Esophagus (tissue), 2 donors: ENCODE measurements around the gene ITGA6. TPM values are rescaled to one million over a fixed set of nuclear protein-coding genes. Genes with fewer than 3 reads are reported as not detected.
A peak's percentile ranks its signal among the peaks of the same experiment; 100 is the strongest.

Source experiments
- H3K27ac ChIP-seq, 2 donors: one replicate each; pipeline ENCODE4 v1.5.1; 2013; ENCODE audit warnings: low read depth in 2 of 2, mild to moderate bottlenecking in 2 of 2, inconsistent platforms in 1 of 2, low read length in 1 of 2, moderate library complexity in 1 of 2
- H3K27me3 ChIP-seq, 2 donors: one replicate each; pipeline ENCODE4 v1.6.1; 2013; ENCODE audit warnings: low read length in 2 of 2, control low read depth in 1 of 2, mild to moderate bottlenecking in 1 of 2; ENCODE audit not compliant: insufficient read depth in 2 of 2, control insufficient read depth in 1 of 2
- H3K36me3 ChIP-seq, 2 donors: one replicate each; pipeline ENCODE4 v1.6.1; 2013; ENCODE audit warnings: low read length in 1 of 2; ENCODE audit not compliant: control insufficient read depth in 2 of 2, insufficient read depth in 2 of 2
- H3K4me1 ChIP-seq, 2 donors: one replicate each; pipeline ENCODE4 v1.6.1; 2013; ENCODE audit warnings: low read length in 1 of 2; ENCODE audit not compliant: control insufficient read depth in 2 of 2, insufficient read depth in 2 of 2
- H3K4me3 ChIP-seq, 2 donors: one replicate each; pipeline ENCODE4 v1.5.1; 2013; ENCODE audit warnings: low read length in 2 of 2, mild to moderate bottlenecking in 2 of 2, low read depth in 1 of 2, moderate library complexity in 1 of 2
- H3K9me3 ChIP-seq, 2 donors: one replicate each; pipeline ENCODE4 v1.6.1; 2013; ENCODE audit warnings: mild to moderate bottlenecking in 2 of 2, low read depth in 1 of 2, low read length in 1 of 2, moderate library complexity in 1 of 2; ENCODE audit not compliant: control insufficient read depth in 2 of 2, insufficient read depth in 1 of 2
- WGBS, 2 donors: extraction: QIAGEN DNeasy Blood & Tissue Kit; methylation state at CpG; one replicate each; pipeline ENCODE4 v1.1.7; 2013; 5-methylcytosine and 5-hydroxymethylcytosine counted together
- polyA plus RNA-seq, 2 donors: library from polyadenylated mRNA; stranded (reverse); fragments of 200-250 nt; gene quantifications; one replicate each; pipeline ENCODE4 v1.2.3, GENCODE V29; 2013
- donor health status: healthy with polysubstance abuse.
- donor health status: Bipolar disorder and iron deficiency.

ITGA6 gene
- polyA plus RNA-seq, 2 donors: 9.9 to 18.5 TPM

DNA sequence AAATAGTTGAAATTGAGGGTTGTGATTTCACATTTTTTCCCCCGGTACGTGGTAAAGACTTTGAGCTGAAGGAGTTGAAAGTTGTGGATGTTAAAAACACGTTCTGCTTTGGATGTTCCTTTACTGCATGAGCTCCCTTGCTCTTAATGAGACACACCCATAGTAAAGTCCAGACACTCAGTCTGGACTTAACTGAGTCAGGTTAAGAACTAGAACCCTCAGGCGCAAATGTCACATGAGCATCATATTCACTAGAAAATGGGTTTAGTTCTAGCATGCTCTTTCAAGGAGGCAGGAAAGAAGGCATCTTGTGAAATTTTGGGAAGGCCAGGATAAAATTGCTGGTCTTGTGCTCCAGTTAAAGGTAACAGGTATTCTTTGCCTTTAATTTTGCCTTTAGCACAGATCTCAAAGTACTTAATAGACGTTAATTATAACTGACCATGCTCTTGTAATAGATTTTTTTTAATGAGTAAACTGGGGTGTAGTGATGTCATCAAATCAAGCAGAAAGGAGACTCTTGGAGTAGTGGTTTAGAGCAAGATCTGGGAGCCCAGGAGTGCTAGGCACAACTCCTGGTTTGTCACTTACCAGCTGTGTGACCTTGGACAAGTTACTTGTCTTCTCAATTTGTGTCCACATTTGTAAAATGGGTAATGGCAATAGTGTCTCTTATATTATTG is 20.6 kb downstream of the ITGA6 start:
- Histone ChIP-seq H3K4me3 (no peak overlapping the region), H3K27me3 (no peaks in the 10 kb centered on the region), H3K36me3 (no peaks in the 10 kb centered on the region), H3K9me3 (no peaks in the 10 kb centered on the region), H3K4me1 (peaks cover 0 to 3% of the 10 kb centered on the region in 2 donors), H3K27ac (no peak overlapping the region)
- WGBS, 2 donors: 58 to 71% methylated on average over 5 of the region's 5 CpGs

DNA sequence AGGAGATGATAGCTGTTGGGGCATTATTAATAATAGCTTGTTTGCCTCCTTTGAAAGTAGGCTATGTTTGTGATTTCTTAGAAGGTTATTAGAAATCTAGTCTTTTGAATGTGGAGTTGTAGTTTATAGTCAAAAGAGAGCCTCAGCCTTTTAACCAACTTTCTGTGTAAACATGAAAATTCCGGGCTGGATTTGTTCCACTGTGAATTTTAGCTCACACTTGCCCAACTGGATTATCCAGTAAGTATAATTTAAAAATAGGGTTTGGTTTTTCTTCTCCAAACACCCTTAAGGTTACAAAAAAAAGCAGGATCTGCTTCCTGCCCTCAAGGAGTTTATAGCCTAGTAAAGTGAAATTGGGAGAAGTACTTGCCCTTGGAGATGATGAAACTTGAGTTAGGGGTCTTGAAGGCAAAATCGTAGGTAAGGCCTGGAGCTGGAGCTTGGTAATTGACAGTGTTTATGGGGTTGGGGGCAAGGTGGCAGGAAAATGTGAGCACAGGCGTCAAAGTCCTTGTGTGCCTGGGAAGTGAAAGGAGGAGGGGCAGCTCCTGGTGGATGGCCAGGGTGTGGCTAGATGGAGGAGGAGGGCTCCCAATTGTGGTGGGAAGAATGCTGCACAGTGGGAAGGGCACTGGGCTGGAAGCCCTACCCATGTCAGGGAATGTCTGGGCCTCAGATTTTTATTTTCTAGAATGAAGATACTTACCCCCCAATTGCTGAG is 21.3 kb downstream of the ITGA6 start:
- Histone ChIP-seq H3K36me3 (no peaks in the 10 kb centered on the region), H3K4me1 (peaks cover 0 to 3% of the 10 kb centered on the region in 2 donors), H3K27ac (no peak overlapping the region), H3K9me3 (no peaks in the 10 kb centered on the region), H3K4me3 (no peak overlapping the region), H3K27me3 (no peaks in the 10 kb centered on the region)
- 45 to 61% methylated on average over 3 of the region's 3 CpGs for WGBS, 2 donors

DNA sequence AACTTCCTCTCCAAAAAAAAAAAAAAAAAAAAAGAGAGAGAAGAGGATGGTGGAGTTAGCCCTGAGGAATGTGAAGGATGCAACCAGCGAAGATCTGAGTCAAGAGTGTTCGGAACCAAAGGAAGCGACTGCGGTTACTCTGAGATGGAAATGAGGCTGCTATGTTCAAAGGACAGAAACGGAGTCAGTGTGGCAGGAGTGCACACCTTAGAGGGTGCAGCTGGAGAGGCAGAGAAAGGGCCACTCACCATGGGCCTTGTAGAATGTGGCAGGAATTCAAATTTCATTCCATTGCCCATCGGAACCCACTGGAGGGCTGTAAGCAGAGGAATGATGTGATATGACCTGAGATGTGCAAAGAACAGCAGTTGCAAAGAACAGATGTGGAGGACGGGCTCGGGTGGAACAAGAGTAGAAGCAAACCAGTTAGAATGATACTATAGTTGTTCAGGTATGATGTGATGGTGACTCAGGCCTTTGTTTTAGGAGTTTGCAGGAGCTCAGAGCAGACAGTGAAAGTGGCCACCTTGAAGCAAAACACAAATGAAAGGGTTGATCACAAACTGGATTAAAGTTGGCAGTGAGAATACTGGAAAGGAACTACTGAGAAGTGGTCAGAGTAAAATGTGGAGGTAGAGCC is 22.6 kb downstream of the ITGA6 start:
- Histone ChIP-seq H3K4me1 (peaks cover 0 to 5% of the 10 kb centered on the region in 2 donors), H3K27ac (no peak overlapping the region), H3K27me3 (no peaks in the 10 kb centered on the region), H3K4me3 (no peak overlapping the region), H3K9me3 (no peaks in the 10 kb centered on the region), H3K36me3 (no peaks in the 10 kb centered on the region)
- WGBS, 2 donors: 83 to 87% methylated on average over 8 of the region's 8 CpGs

DNA sequence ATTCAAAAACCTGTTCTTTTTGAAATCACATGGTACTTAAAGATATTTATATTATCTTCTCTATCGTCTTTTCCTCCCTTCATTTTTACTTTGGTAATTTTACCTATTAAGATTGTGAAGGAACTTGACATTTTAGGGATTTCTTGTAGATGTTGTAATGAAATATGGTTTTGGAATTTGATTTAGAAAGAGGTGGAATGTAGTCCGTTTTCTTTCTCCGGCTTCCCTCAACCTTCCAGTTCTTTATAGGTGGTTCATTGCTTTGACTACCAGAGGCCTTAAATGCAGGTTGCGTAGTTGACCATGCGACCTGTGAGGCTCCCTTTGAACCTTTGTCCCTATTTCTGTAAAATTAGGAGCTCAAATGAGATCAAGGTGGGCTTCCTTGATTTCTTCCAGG is 24.5 kb downstream of the ITGA6 start:
- no peaks in the 10 kb centered on the region for H3K36me3 ChIP-seq
- H3K27me3 ChIP-seq: no peaks in the 10 kb centered on the region
- no peak overlapping the region for H3K27ac ChIP-seq
- no peaks in the 10 kb centered on the region for H3K9me3 ChIP-seq
- no peak overlapping the region for H3K4me3 ChIP-seq
- peaks cover 0 to 5% of the 10 kb centered on the region in 2 donors for H3K4me1 ChIP-seq
- 87 to 93% methylated on average over 5 of the region's 5 CpGs for WGBS, 2 donors

DNA sequence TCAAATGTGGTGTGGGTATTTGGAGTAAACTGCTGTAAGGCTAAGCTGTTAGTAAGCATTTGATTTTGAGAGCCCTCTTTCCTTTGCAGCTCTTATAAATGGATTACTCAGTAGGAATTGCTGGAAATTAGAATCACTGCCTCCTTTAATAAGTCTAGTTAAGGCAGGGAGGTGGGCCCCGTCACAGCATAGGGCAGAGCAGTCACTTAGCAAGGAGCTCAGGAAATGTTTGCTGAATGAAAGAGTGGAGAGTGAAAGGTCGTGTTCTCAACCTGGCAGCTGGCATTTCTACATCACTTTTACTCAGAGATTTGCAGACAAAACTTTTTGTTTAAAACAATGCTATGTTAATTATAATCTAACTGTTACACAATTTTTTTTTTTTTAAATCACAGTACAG is 25.5 kb downstream of the ITGA6 start:
- H3K36me3 ChIP-seq: no peaks in the 10 kb centered on the region
- H3K4me3 ChIP-seq: no peak overlapping the region
- H3K9me3 ChIP-seq: no peaks in the 10 kb centered on the region
- no peak overlapping the region for H3K27ac ChIP-seq
- H3K4me1 ChIP-seq: peaks cover 0 to 5% of the 10 kb centered on the region in 2 donors
- 65 to 78% methylated on average over 2 of the region's 2 CpGs for WGBS, 2 donors
- H3K27me3 ChIP-seq: no peaks in the 10 kb centered on the region

DNA sequence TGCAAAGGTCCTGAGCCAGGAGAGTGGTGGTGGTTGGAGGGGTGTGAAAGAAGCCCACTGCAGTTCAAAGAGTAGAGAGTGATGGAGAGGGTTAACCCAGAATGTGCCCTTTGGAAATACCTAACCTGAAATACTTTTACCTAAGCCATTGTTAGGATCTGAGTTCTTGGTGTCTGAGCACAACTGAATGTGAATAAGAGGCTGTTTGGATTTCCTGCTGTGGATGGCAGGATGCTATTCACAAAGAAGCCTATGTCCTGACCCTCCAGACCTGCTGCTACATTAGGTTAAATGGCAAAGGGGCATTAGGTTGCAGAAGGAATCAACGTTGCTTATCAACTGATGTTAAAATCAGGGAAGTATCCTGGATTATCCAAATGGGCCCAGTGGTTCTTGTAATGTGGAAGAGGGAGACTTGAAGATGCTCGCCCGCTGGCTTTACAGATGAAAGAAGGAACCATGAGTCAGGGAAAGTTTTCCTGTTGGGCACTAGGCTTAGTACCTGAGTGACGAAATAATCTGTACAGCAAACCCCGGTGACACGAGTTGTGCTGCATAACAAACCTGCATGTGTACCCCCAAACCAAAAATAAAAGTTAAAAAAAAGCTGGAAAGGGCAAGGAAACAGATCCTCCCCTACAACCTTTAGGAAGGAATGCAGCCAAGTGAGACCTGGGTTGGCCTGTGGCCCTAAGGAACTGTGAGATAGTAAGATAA is 27.2 kb downstream of the ITGA6 start:
- Histone ChIP-seq H3K4me3 (no peak overlapping the region), H3K9me3 (no peaks in the 10 kb centered on the region), H3K4me1 (peaks cover 0 to 5% of the 10 kb centered on the region in 2 donors), H3K27me3 (no peaks in the 10 kb centered on the region), H3K36me3 (no peaks in the 10 kb centered on the region), H3K27ac (no peak overlapping the region)
- 53 to 57% methylated on average over 6 of the region's 6 CpGs for WGBS, 2 donors

DNA sequence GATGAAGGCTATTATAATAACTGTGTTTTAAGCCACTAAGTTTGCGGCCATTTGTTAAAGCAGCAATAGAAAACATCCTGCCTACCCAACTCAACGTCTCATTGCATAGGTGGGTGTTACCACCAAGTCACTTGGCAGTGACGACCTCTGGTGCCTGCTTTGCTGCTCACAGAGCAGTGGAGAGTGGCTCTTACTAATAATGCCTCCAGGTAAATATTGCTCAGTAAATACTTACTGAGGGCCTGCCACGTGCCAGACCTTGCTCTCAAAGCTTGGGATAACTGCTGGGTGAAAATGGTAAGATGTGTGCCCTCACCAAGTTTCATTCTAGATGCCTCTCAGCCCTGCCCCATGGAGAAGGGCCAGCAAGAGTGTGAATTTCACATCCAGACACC is 27.7 kb downstream of the ITGA6 start:
- Histone ChIP-seq H3K27me3 (no peaks in the 10 kb centered on the region), H3K4me1 (peaks cover 0 to 5% of the 10 kb centered on the region in 2 donors), H3K27ac (peak overlapping the region in 1 of 2 donors; percentile 2), H3K4me3 (no peak overlapping the region), H3K9me3 (no peaks in the 10 kb centered on the region), H3K36me3 (no peaks in the 10 kb centered on the region)
- 31 to 40% methylated on average over 4 of the region's 4 CpGs for WGBS, 2 donors

DNA sequence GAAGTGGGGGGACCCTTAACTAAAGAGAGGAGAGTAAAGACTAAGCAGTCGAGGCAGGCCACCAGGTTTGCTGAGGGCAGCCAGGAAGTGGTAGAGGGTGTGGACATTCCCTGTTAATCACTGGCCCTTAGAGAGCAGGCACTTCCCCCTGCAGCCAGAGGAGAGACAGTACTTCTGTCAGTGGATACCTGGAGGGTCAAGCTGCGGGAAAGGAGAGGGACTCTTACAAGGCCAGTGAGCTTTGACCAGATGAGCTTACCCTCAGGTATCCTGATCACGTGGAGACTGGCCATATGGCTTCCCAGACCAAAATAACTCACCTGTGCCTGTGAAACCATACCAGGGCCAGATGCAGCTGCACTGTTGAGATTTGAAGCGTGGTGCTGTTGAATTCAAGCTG is 28.6 kb downstream of the ITGA6 start:
- Histone ChIP-seq H3K27ac (no peak overlapping the region), H3K4me1 (peaks cover 0 to 5% of the 10 kb centered on the region in 2 donors), H3K9me3 (no peaks in the 10 kb centered on the region), H3K4me3 (no peak overlapping the region), H3K36me3 (no peaks in the 10 kb centered on the region), H3K27me3 (no peaks in the 10 kb centered on the region)
- WGBS, 2 donors: 53 to 75% methylated on average over 4 of the region's 4 CpGs

DNA sequence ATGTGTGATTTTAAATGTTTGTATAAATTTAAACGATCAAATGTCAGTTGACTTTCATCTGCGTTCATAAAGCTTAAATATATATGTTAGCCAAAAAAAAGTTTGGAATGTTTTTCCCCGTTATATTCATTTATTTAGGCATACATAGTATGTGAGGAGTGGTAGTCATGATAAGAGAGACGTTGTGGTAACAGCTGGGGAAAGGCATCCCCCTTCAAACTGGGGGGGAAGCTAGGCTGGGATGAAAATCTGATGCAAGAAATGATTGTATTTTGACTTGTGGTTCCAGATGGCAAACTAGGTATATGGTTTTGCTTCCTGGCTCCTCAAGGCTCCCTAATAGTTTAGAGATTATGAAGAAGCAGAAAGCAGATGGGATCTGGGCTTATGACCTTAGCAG is 30.1 kb downstream of the ITGA6 start:
- Histone ChIP-seq H3K4me1 (peaks cover 6 to 10% of the 10 kb centered on the region in 2 donors), H3K4me3 (no peak overlapping the region), H3K36me3 (no peaks in the 10 kb centered on the region), H3K27ac (no peak overlapping the region), H3K9me3 (no peaks in the 10 kb centered on the region), H3K27me3 (no peaks in the 10 kb centered on the region)
- WGBS, 2 donors: 55 to 76% methylated on average over 4 of the region's 4 CpGs
